ENCODE data around the gene HSP90AB1.

DNA sequence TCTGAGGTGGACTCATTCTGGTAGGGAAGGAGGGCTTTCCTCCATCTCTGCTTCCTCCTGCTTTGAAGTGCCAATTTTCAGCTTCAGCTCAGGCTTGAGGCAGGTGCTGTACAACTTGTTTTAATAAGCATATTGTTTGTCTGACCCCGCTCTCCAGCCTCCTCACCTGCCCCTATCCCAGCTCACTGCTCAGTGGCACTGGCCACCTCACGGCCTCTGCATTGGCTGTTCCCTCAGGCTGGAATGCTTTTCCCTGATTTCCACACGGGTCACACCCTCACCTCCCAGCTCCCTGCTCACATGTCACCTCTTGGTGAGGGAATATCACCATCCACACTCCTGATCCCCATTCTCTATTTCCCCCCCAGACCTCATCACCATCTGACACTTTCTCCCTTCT, 52.0 kb downstream of the HSP90AB1 start:
- TF ChIP-seq POLR2A (IDR thresholded peaks at IDR 0.05; ENCODE audit: low read length) = no peak
- no peak for TF ChIP-seq GATA1 (IDR thresholded peaks at IDR 0.05; ENCODE audit: low read depth, low read length)

Measured in erythroblast (primary cell).